HAP-1 (cell line): ENCODE measurements around the gene AOPEP.

Experiments
- DNase-seq, 2 experiments: peaks; one replicate each; pipeline ENCODE4 v3.0.0-alpha.2; 2016 to 2020; ENCODE audit warnings: low spot score in 2 of 2
- H3K27me3 ChIP-seq: fragments of 250-450 bp; sonication (Bioruptor Pico); 2 replicates; pipeline ENCODE4 v1.5.1; 2020; ENCODE audit warnings: low read depth, mild to moderate bottlenecking, moderate library complexity
- H3K36me3 ChIP-seq: fragments of 250-450 bp; sonication (Bioruptor Pico); replicated peaks from 2 replicates; pipeline ENCODE4 v1.5.1; 2020; ENCODE audit warnings: mild to moderate bottlenecking
- H3K4me1 ChIP-seq: fragments of 250-450 bp; sonication (Bioruptor Pico); 2 replicates; pipeline ENCODE4 v1.5.1; 2020; ENCODE audit warnings: mild to moderate bottlenecking
- H3K4me3 ChIP-seq: fragments of 250-450 bp; sonication (Bioruptor Pico); 2 replicates; pipeline ENCODE4 v1.5.1; 2020; ENCODE audit warnings: mild to moderate bottlenecking, moderate library complexity
- H3K9me3 ChIP-seq: fragments of 250-450 bp; sonication (Bioruptor Pico); 2 replicates; pipeline ENCODE4 v1.5.1; 2020; ENCODE audit warnings: mild to moderate bottlenecking, moderate library complexity
- in situ Hi-C: fragments of 300-500 bp; cut with MboI; formaldehyde crosslinking; loops from 3 replicates; pipeline ENCODE4 v1.14.3; 2020; ENCODE audit warnings: low sequenced_read_pairs, inconsistent platforms, mixed read lengths

Gene AOPEP

GRCh38 chr9:94971378-94972131 is 245.1 kb downstream of the AOPEP start:
- in situ Hi-C loops, result no loop called here
- no peak overlapping the region for H3K4me3 ChIP-seq
- H3K9me3 ChIP-seq, result no peaks in the 10 kb centered on the region
- H3K27me3 ChIP-seq, result no peaks in the 10 kb centered on the region; the same call in 1 of the 2 replicates
- no peaks in the 10 kb centered on the region for H3K36me3 ChIP-seq
- DNase-seq, result no peak
- H3K4me1 ChIP-seq, result peaks cover 8% of the 10 kb centered on the region

GRCh38 chr9:94973451-94973941 is 247.0 kb downstream of the AOPEP start:
- DNase-seq, result no peak
- no peaks in the 10 kb centered on the region for H3K27me3 ChIP-seq
- H3K4me1 ChIP-seq, result peaks cover 8% of the 10 kb centered on the region
- H3K9me3 ChIP-seq, result no peaks in the 10 kb centered on the region
- no peaks in the 10 kb centered on the region for H3K36me3 ChIP-seq
- H3K4me3 ChIP-seq, result no peak overlapping the region
- in situ Hi-C loops, result no loop called here

- no peaks in the 10 kb centered on the region for H3K36me3 ChIP-seq
- H3K27me3 ChIP-seq, result no peaks in the 10 kb centered on the region
- in situ Hi-C loops, result no loop called here
- DNase-seq, result no peak
- no peak overlapping the region for H3K4me3 ChIP-seq
- no peaks in the 10 kb centered on the region for H3K9me3 ChIP-seq
- H3K4me1 ChIP-seq, result peaks cover 8% of the 10 kb centered on the region
Measured at GRCh38 chr9:94974154-94974879, 247.8 kb downstream of the AOPEP start.

GRCh38 chr9:94975480-94975879 is 249.0 kb downstream of the AOPEP start:
- DNase-seq, result no peak
- Histone ChIP-seq H3K27me3 (no peaks in the 10 kb centered on the region), H3K4me3 (no peak overlapping the region), H3K9me3 (no peaks in the 10 kb centered on the region), H3K36me3 (no peaks in the 10 kb centered on the region), H3K4me1 (peaks cover 5% of the 10 kb centered on the region)
- in situ Hi-C loops, result no loop called here

GRCh38 chr9:94976077-94976476 is 249.6 kb downstream of the AOPEP start:
- in situ Hi-C loops, result no loop called here
- H3K9me3 ChIP-seq, result no peaks in the 10 kb centered on the region
- H3K27me3 ChIP-seq, result no peaks in the 10 kb centered on the region
- no peaks in the 10 kb centered on the region for H3K36me3 ChIP-seq
- H3K4me3 ChIP-seq, result no peak overlapping the region
- no peak for DNase-seq
- H3K4me1 ChIP-seq, result peaks cover 1% of the 10 kb centered on the region

GRCh38 chr9:94977416-94977815 is 250.9 kb downstream of the AOPEP start:
- Histone ChIP-seq H3K27me3 (no peaks in the 10 kb centered on the region), H3K36me3 (no peaks in the 10 kb centered on the region), H3K4me3 (no peak overlapping the region), H3K9me3 (no peaks in the 10 kb centered on the region), H3K4me1 (peaks cover 5% of the 10 kb centered on the region)
- DNase-seq, result no peak
- in situ Hi-C loops, result no loop called here

GRCh38 chr9:94979904-94980507 is 253.5 kb downstream of the AOPEP start:
- no peaks in the 10 kb centered on the region for H3K36me3 ChIP-seq
- in situ Hi-C loops, result no loop called here

GRCh38 chr9:94980947-94981722 is 254.6 kb downstream of the AOPEP start:
- H3K4me3 ChIP-seq, result no peak overlapping the region

More at GRCh38 chr9:94979904-94980507, 253.5 kb downstream of the AOPEP start:
- H3K4me3 ChIP-seq, result no peak overlapping the region
- DNase-seq, result no peak
- H3K4me1 ChIP-seq, result peaks cover 5% of the 10 kb centered on the region
- no peaks in the 10 kb centered on the region for H3K27me3 ChIP-seq
- no peaks in the 10 kb centered on the region for H3K9me3 ChIP-seq

GRCh38 chr9:94981723-94982090 is 255.2 kb downstream of the AOPEP start:
- H3K27me3 ChIP-seq, result no peaks in the 10 kb centered on the region
- H3K9me3 ChIP-seq, result no peaks in the 10 kb centered on the region
- no peak overlapping the region for H3K4me3 ChIP-seq
- H3K4me1 ChIP-seq, result peaks cover 5% of the 10 kb centered on the region
- no peaks in the 10 kb centered on the region for H3K36me3 ChIP-seq
- no peak for DNase-seq
- in situ Hi-C loops, result no loop called here

More at GRCh38 chr9:94980947-94981722, 254.6 kb downstream of the AOPEP start:
- in situ Hi-C loops, result no loop called here
- no peaks in the 10 kb centered on the region for H3K9me3 ChIP-seq
- peaks cover 5% of the 10 kb centered on the region for H3K4me1 ChIP-seq
- DNase-seq, result peak; percentile 22 to 25
- no peaks in the 10 kb centered on the region for H3K27me3 ChIP-seq
- H3K36me3 ChIP-seq, result no peaks in the 10 kb centered on the region

- no peak overlapping the region for H3K4me3 ChIP-seq
- H3K36me3 ChIP-seq, result no peaks in the 10 kb centered on the region
- DNase-seq, result no peak
- H3K4me1 ChIP-seq, result peaks cover 5% of the 10 kb centered on the region
- no peaks in the 10 kb centered on the region for H3K9me3 ChIP-seq
- in situ Hi-C loops, result no loop called here
- no peaks in the 10 kb centered on the region for H3K27me3 ChIP-seq
Measured at GRCh38 chr9:94982211-94982610, 255.7 kb downstream of the AOPEP start.

- Histone ChIP-seq H3K36me3 (no peaks in the 10 kb centered on the region), H3K27me3 (no peaks in the 10 kb centered on the region), H3K9me3 (no peaks in the 10 kb centered on the region), H3K4me1 (peaks cover 5% of the 10 kb centered on the region), H3K4me3 (no peak overlapping the region)
- in situ Hi-C loops, result no loop called here
- no peak for DNase-seq
Measured at GRCh38 chr9:94983552-94983951, 257.1 kb downstream of the AOPEP start.

- Histone ChIP-seq H3K4me1 (peaks cover 5% of the 10 kb centered on the region), H3K27me3 (no peaks in the 10 kb centered on the region), H3K36me3 (no peaks in the 10 kb centered on the region), H3K4me3 (no peak overlapping the region), H3K9me3 (no peaks in the 10 kb centered on the region)
- in situ Hi-C loops, result no loop called here
- no peak for DNase-seq
Measured at GRCh38 chr9:94984891-94985476, 258.5 kb downstream of the AOPEP start.

- H3K27me3 ChIP-seq, result no peaks in the 10 kb centered on the region
- DNase-seq, result no peak
- in situ Hi-C loops, result no loop called here
- peaks cover 5% of the 10 kb centered on the region for H3K4me1 ChIP-seq
- no peak overlapping the region for H3K4me3 ChIP-seq
- no peaks in the 10 kb centered on the region for H3K9me3 ChIP-seq
- H3K36me3 ChIP-seq, result no peaks in the 10 kb centered on the region
Measured at GRCh38 chr9:94985649-94986048, 259.1 kb downstream of the AOPEP start.
